Uterus (tissue), 2 donors: ENCODE measurements around the gene OTOGL.

Experiments used
- CTCF ChIP-seq, 4 experiments: fragments of 200-600 bp in 2 of 4; fragments of 450-650 bp in 2 of 4; sonication (generic) in 2 of 4; IDR thresholded peaks; one replicate each; pipeline ENCODE4 v1.5.1; 2016 to 2019; ENCODE audit warnings: antibody characterized with exemption in 4 of 4, mild to moderate bottlenecking in 2 of 4, moderate library complexity in 1 of 4
- POLR2A ChIP-seq, 2 donors: fragments of 450-650 bp; IDR thresholded peaks; one replicate each; pipeline ENCODE4 v1.6.1; 2016; ENCODE audit warnings: antibody characterized with exemption in 2 of 2, mild to moderate bottlenecking in 1 of 2, moderate library complexity in 1 of 2

- no peak for TF ChIP-seq POLR2A (IDR thresholded peaks at IDR 0.05)
- TF ChIP-seq CTCF (IDR thresholded peaks at IDR 0.05), result no peak
Observed at GRCh38 chr12:80239867-80240266, 140.5 kb downstream of the OTOGL start.
